Activated naive CD4-positive, alpha-beta T cell treated with anti-CD3 and anti-CD28 coated beads, Interleukin-2, amount 50 U/mL, for 24 hours (primary cell): ENCODE results near the gene ATP9B.

Experiments used
- H3K27ac Mint-ChIP-seq: one replicate; pipeline ENCODE4 v1.8.0; 2021; ENCODE audit warnings: mild to moderate bottlenecking, mixed read lengths
- H3K27me3 Mint-ChIP-seq: one replicate; pipeline ENCODE4 v1.8.0; 2021; ENCODE audit warnings: mixed read lengths
- H3K36me3 Mint-ChIP-seq: one replicate; pipeline ENCODE4 v1.8.0; 2021; ENCODE audit warnings: mixed read lengths
- H3K4me1 Mint-ChIP-seq: one replicate; pipeline ENCODE4 v1.8.0; 2021; ENCODE audit warnings: mixed read lengths
- H3K4me3 Mint-ChIP-seq: one replicate; pipeline ENCODE4 v1.8.0; 2021; ENCODE audit warnings: mild to moderate bottlenecking, mixed read lengths
- H3K9me3 Mint-ChIP-seq: one replicate; pipeline ENCODE4 v1.8.0; 2021; ENCODE audit warnings: mixed read lengths

Gene ATP9B

GRCh38 chr18:79413426-79413825 lies 344.2 kb downstream of the ATP9B start:
- Mint-ChIP-seq H3K9me3 (no peaks in the 10 kb centered on the region), H3K27me3 (no peaks in the 10 kb centered on the region), H3K4me1 (peaks cover 31% of the 10 kb centered on the region), H3K27ac (no peak overlapping the region), H3K36me3 (peaks cover 5% of the 10 kb centered on the region), H3K4me3 (no peak overlapping the region)

DNA sequence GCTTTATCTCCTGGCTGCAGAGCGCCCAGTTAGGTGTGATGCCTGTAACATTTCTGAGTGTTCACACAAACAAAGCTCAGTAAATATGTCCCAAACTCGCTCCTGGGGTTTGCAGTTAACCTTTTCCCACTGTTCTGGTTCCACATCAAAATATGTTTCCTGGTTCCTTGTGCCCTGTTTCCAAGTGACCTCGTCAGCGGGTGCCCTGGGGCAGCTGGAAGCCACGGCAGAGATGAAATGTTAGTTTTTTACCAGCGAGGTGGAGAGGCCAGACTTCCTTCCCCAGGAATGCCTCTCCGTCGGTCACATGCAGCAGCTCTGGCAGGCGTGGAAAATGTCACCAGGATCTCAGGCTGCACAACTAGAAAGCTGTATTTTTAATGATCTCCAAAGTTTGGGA lies 344.7 kb downstream of the ATP9B start:
- Mint-ChIP-seq H3K27me3 (no peaks in the 10 kb centered on the region), H3K4me3 (no peak overlapping the region), H3K36me3 (peaks cover 5% of the 10 kb centered on the region), H3K4me1 (peaks cover 31% of the 10 kb centered on the region), H3K9me3 (no peaks in the 10 kb centered on the region), H3K27ac (no peak overlapping the region)

GRCh38 chr18:79416022-79416676 lies 347.0 kb downstream of the ATP9B start:
- Mint-ChIP-seq H3K27ac (no peak overlapping the region), H3K9me3 (no peaks in the 10 kb centered on the region), H3K27me3 (no peaks in the 10 kb centered on the region), H3K36me3 (peaks cover 11% of the 10 kb centered on the region), H3K4me3 (no peak overlapping the region), H3K4me1 (peaks cover 42% of the 10 kb centered on the region)

DNA sequence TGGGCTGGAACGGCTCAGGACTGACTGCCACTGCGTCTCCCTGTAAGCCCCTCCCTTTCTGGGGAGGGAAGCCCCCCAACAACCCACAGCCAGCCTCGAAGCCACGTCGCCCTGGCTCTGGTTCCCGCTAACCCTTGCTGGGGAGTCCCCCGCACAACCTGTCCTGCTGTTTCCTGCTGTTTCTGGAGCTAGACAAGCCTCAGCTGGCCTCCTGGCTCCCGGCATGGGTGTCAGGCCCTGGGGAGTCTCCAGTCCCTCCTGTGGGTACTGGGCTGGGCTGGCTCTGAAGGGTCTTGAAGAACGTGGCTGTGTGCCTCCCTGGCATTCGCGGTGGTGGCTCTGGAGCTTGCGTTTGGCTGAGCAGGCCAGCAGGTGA lies 347.5 kb downstream of the ATP9B start:
- Mint-ChIP-seq H3K9me3 (no peaks in the 10 kb centered on the region), H3K4me1 (peaks cover 42% of the 10 kb centered on the region), H3K36me3 (peaks cover 11% of the 10 kb centered on the region), H3K27ac (no peak overlapping the region), H3K4me3 (no peak overlapping the region), H3K27me3 (no peaks in the 10 kb centered on the region)

DNA sequence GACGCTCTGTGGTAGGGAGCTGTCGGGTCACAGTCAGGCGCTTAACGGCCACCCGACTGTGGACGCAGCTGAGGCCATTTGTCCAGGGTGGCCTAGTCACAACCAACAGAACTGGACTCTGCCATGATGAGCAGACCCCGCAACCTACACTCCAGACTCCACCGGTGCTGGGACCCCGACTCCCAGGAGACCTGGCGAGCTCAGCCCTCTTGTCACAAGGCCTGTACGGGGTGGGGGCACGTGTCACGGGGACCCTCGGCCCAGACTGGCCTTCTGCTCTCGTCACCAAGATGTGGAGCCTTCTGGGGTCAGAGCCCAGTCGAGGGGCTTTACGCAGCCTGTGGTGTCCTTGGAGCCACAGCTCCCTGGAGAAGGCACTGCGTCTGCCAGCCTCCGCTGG lies 349.0 kb downstream of the ATP9B start:
- Mint-ChIP-seq H3K27ac (no peak overlapping the region), H3K9me3 (no peaks in the 10 kb centered on the region), H3K4me3 (no peak overlapping the region), H3K36me3 (peaks cover 8% of the 10 kb centered on the region), H3K4me1 (peaks cover 38% of the 10 kb centered on the region), H3K27me3 (no peaks in the 10 kb centered on the region)

GRCh38 chr18:79418642-79419041 lies 349.4 kb downstream of the ATP9B start:
- Mint-ChIP-seq H3K27me3 (no peaks in the 10 kb centered on the region), H3K27ac (no peak overlapping the region), H3K9me3 (no peaks in the 10 kb centered on the region), H3K4me1 (peaks cover 35% of the 10 kb centered on the region), H3K36me3 (peaks cover 8% of the 10 kb centered on the region), H3K4me3 (no peak overlapping the region)

- Mint-ChIP-seq H3K36me3 (peaks cover 12% of the 10 kb centered on the region), H3K9me3 (no peaks in the 10 kb centered on the region), H3K27me3 (no peaks in the 10 kb centered on the region), H3K27ac (peak overlapping the region; percentile 32), H3K4me1 (peaks cover 32% of the 10 kb centered on the region), H3K4me3 (no peak overlapping the region)
Measured at GRCh38 chr18:79420033-79420745, 351.0 kb downstream of the ATP9B start.

DNA sequence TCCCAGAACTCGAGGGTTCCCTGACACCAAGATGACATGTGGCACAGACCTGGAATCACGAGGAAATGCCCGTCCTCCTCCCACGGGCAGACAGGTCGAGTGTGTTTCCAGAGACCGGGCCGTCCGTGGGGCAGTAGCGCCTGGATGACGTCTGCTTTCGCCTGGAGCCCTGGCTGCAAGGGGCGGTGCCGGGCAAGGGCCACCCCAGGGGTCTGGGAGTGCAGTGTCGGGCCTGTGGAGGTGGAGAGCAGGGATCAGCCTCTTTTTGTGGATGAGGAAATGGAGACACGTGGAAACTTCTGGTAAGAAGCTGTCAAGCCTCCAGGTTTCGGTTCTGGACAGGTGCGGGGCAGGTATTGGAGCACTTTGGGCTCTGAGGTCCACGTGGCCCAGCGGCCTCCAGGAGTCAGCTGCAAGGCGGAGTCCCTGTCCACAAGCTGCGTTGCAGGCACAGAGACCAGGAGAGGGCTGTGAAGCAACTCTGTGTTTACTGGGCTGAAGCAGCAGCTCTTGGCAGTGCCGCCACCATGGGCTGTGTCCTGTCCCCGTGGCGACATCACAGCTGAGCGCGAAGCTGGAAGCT lies 352.2 kb downstream of the ATP9B start:
- H3K27me3 Mint-ChIP-seq = no peaks in the 10 kb centered on the region
- H3K4me1 Mint-ChIP-seq = peaks cover 33% of the 10 kb centered on the region
- no peaks in the 10 kb centered on the region for H3K9me3 Mint-ChIP-seq
- peaks cover 14% of the 10 kb centered on the region for H3K36me3 Mint-ChIP-seq
- H3K27ac Mint-ChIP-seq = no peak overlapping the region
- no peak overlapping the region for H3K4me3 Mint-ChIP-seq

GRCh38 chr18:79422022-79422782 lies 353.0 kb downstream of the ATP9B start:
- peaks cover 14% of the 10 kb centered on the region for H3K36me3 Mint-ChIP-seq
- H3K27ac Mint-ChIP-seq = peak overlapping the region; percentile 30
- H3K4me3 Mint-ChIP-seq = no peak overlapping the region
- no peaks in the 10 kb centered on the region for H3K27me3 Mint-ChIP-seq
- peaks cover 33% of the 10 kb centered on the region for H3K4me1 Mint-ChIP-seq
- H3K9me3 Mint-ChIP-seq = no peaks in the 10 kb centered on the region

DNA sequence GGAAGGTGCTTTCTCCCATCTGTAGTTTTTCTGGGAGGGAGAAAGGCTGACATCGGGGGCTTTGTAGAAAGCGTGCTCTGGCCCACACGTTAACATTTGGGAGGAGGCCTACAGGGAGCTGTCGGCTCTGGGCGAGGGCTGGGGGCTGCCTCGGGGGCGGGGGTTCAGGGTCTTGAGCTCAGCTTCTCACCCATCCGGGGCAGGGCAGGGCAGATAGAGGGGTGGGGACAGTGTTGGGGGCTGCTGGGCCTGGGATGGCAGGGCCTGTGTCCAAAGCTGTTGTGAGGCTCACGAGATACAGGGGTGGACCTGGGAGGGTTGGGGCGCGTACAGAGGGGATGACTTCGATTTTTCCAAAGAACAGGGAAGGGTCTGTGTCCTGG lies 353.6 kb downstream of the ATP9B start:
- Mint-ChIP-seq H3K36me3 (peaks cover 14% of the 10 kb centered on the region), H3K4me1 (peaks cover 33% of the 10 kb centered on the region), H3K27ac (peak overlapping the region; percentile 30), H3K4me3 (no peak overlapping the region), H3K27me3 (no peaks in the 10 kb centered on the region), H3K9me3 (no peaks in the 10 kb centered on the region)

DNA sequence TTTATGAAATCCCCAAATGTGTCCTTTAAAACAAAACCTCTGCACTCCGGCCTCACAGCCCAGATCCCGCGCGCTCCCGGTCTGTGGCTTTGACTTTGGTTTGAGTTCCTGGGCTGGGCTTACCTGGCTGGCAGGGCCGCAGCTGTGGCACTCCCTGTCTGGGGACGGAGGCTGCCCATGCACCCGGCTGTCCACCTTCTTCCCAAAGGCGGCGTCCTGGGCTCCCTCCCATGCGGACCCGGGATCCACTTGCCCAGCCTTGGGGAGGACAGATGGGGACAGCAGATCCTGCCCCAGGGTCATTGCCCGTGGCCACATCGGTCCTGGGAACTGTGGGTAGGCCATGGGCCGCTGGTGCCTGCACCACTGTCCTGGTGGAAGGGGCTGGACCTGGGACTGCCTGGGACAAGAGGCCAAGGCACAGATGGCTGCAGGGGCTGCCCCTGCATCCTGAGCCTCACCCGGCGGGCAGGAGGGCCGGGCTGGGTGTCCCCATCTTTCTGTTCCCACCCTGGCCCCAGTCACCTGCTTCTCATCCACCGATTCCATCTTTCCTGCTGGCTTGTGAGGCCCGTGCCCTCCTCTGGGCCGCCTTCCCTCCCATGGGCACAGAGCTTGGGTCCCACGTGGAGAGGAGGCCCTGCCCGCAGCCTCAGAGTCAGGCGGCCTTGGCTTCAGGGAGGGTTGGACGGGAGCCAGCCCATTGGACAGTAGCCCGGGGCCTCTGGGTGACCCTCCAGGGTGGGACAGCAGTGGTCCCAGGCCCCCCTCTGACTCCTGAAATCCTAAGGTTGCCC lies 354.2 kb downstream of the ATP9B start:
- peaks cover 14% of the 10 kb centered on the region for H3K36me3 Mint-ChIP-seq
- H3K4me1 Mint-ChIP-seq = peaks cover 37% of the 10 kb centered on the region
- H3K9me3 Mint-ChIP-seq = no peaks in the 10 kb centered on the region
- H3K27ac Mint-ChIP-seq = no peak overlapping the region
- H3K27me3 Mint-ChIP-seq = no peaks in the 10 kb centered on the region
- no peak overlapping the region for H3K4me3 Mint-ChIP-seq

- Mint-ChIP-seq H3K36me3 (peaks cover 15% of the 10 kb centered on the region), H3K4me3 (peak overlapping the region; percentile 23), H3K9me3 (no peaks in the 10 kb centered on the region), H3K4me1 (peaks cover 44% of the 10 kb centered on the region), H3K27ac (peak overlapping the region; percentile 92), H3K27me3 (no peaks in the 10 kb centered on the region)
Measured at GRCh38 chr18:79424008-79424565, 354.9 kb downstream of the ATP9B start.

GRCh38 chr18:79424880-79425568 lies 355.8 kb downstream of the ATP9B start:
- H3K27me3 Mint-ChIP-seq = no peaks in the 10 kb centered on the region
- no peaks in the 10 kb centered on the region for H3K9me3 Mint-ChIP-seq
- H3K36me3 Mint-ChIP-seq = peaks cover 13% of the 10 kb centered on the region
- H3K27ac Mint-ChIP-seq = peak overlapping the region; percentile 92
- H3K4me1 Mint-ChIP-seq = peaks cover 48% of the 10 kb centered on the region
- H3K4me3 Mint-ChIP-seq = peak overlapping the region; percentile 23

DNA sequence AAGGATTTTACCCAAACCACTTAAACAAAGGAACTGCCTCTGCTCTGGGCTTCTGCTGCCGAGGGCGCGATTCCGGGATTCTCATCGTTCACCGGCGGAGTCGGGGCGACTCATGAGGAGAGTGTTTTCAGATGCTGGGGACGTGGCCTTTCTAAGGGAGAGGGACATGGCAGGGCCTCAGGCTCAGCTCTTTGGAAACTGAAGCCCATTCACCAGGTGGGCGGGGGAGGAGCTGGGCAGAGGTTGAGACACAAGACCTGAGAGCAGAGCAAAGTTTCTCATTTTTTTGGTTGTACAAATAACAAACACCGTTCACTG lies 356.3 kb downstream of the ATP9B start:
- Mint-ChIP-seq H3K4me3 (no peak overlapping the region), H3K4me1 (peaks cover 43% of the 10 kb centered on the region), H3K9me3 (no peaks in the 10 kb centered on the region), H3K27ac (peak overlapping the region; percentile 41), H3K27me3 (no peaks in the 10 kb centered on the region), H3K36me3 (peaks cover 11% of the 10 kb centered on the region)
